Measurements from ENCODE around the gene ITGB1. TPM values are rescaled to one million over a fixed set of nuclear protein-coding genes. Genes with fewer than 3 reads are reported as not detected.
A peak's percentile ranks its signal among the peaks of the same experiment; 100 is the strongest.

ITGB1 gene
- total and polyA plus RNA-seq, 9 of the 15 experiments (the other 6 are each of a cell fraction or from before 2014, with no cell fraction given) = 40.2 to 194 (median 155) TPM

DNA sequence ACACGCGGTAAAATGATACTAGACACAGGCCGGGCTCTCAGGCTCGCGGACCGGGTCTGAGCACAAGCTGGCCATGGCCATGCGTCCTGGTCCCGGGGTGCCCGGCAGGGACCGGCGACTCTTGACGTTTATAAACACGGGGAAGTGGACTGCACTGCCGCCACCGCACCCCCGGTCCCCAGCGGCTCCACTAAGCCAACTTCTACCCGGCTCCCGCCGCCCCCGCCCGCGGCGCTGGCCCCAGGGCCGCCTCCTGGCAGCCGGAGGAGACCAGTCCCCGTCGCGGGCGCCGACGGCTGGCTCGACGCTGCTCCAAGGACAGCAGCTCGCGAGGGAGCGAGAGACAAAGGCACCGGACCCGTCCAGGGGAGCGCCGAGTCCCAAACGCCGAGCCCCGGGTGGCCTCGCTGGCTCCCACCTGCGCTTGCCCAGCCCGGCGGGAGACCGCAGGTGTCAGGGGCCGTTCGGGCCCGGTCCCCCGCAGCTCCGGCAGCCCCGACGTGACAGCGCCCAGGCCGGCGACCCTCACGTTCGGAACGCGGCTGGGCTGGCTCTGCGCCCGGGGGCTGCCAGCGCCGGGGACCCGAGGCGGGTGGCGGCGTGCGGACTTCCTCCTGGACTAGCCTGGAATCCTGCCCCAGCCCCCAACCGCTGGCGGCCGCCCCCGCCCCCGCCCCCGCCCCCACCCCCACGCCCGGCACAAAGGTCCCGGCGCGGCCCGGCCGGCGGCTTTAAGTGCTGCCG lies 517 bp downstream of the ITGB1 start (continued):
- TF ChIP-seq, protein P1, sequence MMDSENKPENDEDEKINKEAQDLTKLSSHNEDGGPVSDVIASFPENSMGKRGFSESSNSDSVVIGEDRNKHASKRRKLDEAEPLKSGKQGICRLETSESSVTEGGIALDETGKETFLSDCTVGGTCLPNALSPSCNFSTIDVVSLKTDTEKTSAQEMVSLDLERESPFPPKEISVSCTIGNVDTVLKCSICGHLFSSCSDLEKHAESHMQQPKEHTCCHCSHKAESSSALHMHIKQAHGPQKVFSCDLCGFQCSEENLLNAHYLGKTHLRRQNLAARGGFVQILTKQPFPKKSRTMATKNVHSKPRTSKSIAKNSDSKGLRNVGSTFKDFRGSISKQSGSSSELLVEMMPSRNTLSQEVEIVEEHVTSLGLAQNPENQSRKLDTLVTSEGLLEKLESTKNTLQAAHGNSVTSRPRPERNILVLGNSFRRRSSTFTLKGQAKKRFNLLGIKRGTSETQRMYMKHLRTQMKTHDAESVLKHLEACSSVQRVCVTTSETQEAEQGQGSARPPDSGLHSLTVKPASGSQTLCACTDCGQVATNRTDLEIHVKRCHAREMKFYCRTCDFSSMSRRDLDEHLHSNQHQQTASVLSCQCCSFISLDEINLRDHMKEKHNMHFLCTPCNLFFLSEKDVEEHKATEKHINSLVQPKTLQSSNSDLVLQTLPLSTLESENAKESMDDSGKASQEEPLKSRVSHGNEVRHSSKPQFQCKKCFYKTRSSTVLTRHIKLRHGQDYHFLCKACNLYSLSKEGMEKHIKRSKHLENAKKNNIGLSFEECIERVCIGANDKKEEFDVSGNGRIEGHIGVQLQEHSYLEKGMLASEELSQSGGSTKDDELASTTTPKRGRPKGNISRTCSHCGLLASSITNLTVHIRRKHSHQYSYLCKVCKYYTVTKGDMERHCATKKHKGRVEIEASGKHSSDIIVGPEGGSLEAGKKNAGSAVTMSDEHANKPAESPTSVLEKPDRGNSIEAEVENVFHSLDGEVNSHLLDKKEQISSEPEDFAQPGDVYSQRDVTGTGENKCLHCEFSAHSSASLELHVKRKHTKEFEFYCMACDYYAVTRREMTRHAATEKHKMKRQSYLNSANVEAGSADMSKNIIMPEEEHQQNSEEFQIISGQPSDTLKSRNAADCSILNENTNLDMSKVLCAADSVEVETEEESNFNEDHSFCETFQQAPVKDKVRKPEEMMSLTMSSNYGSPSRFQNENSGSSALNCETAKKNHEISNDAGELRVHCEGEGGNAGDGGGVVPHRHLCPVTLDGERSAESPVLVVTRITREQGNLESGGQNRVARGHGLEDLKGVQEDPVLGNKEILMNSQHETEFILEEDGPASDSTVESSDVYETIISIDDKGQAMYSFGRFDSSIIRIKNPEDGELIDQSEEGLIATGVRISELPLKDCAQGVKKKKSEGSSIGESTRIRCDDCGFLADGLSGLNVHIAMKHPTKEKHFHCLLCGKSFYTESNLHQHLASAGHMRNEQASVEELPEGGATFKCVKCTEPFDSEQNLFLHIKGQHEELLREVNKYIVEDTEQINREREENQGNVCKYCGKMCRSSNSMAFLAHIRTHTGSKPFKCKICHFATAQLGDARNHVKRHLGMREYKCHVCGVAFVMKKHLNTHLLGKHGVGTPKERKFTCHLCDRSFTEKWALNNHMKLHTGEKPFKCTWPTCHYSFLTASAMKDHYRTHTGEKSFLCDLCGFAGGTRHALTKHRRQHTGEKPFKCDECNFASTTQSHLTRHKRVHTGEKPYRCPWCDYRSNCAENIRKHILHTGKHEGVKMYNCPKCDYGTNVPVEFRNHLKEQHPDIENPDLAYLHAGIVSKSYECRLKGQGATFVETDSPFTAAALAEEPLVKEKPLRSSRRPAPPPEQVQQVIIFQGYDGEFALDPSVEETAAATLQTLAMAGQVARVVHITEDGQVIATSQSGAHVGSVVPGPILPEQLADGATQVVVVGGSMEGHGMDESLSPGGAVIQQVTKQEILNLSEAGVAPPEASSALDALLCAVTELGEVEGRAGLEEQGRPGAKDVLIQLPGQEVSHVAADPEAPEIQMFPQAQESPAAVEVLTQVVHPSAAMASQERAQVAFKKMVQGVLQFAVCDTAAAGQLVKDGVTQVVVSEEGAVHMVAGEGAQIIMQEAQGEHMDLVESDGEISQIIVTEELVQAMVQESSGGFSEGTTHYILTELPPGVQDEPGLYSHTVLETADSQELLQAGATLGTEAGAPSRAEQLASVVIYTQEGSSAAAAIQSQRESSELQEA (IDR thresholded peaks at IDR 0.05; ENCODE audit: low read depth) = no peak
- TF ChIP-seq CC2D1A (IDR thresholded peaks at IDR 0.05) (no peak), MECOM (CRISPR knock-in tag; IDR thresholded peaks at IDR 0.05) (no peak), EWSR1 (IDR thresholded peaks at IDR 0.05; ENCODE audit: borderline replicate concordance, low read depth, partially characterized antibody) (no peak), FOXA3 (CRISPR knock-in tag; conservative IDR thresholded peaks at IDR 0.05 in 1 of 2, IDR thresholded peaks at IDR 0.05 in 1 of 2) (no peak), KLF16 (IDR thresholded peaks at IDR 0.05) (no peak), ZNF79 (CRISPR knock-in tag; IDR thresholded peaks at IDR 0.05; ENCODE audit: low read depth) (no peak), U2AF1 (optimal IDR thresholded peaks at IDR 0.05; ENCODE audit: low read depth, low read length) (peak; percentile 59), XRCC5 (IDR thresholded peaks at IDR 0.05; ENCODE audit: low read depth, low read length) (no peak), MYNN (IDR thresholded peaks at IDR 0.05) (no peak), MYNN (CRISPR knock-in tag; IDR thresholded peaks at IDR 0.05) (no peak), PHF21A (IDR thresholded peaks at IDR 0.05; ENCODE audit: borderline replicate concordance, low read depth) (no peak), POU5F1 (IDR thresholded peaks at IDR 0.05; ENCODE audit: borderline replicate concordance, low read depth, low read length, partially characterized antibody) (no peak), ZNF695 (CRISPR knock-in tag; IDR thresholded peaks at IDR 0.05) (no peak), BCL6 (CRISPR knock-in tag; IDR thresholded peaks at IDR 0.05) (no peak)
- TF ChIP-seq, protein P2, sequence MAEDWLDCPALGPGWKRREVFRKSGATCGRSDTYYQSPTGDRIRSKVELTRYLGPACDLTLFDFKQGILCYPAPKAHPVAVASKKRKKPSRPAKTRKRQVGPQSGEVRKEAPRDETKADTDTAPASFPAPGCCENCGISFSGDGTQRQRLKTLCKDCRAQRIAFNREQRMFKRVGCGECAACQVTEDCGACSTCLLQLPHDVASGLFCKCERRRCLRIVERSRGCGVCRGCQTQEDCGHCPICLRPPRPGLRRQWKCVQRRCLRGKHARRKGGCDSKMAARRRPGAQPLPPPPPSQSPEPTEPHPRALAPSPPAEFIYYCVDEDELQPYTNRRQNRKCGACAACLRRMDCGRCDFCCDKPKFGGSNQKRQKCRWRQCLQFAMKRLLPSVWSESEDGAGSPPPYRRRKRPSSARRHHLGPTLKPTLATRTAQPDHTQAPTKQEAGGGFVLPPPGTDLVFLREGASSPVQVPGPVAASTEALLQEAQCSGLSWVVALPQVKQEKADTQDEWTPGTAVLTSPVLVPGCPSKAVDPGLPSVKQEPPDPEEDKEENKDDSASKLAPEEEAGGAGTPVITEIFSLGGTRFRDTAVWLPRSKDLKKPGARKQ (CRISPR knock-in tag; IDR thresholded peaks at IDR 0.05) = no peak
- TF ChIP-seq, protein P3, sequence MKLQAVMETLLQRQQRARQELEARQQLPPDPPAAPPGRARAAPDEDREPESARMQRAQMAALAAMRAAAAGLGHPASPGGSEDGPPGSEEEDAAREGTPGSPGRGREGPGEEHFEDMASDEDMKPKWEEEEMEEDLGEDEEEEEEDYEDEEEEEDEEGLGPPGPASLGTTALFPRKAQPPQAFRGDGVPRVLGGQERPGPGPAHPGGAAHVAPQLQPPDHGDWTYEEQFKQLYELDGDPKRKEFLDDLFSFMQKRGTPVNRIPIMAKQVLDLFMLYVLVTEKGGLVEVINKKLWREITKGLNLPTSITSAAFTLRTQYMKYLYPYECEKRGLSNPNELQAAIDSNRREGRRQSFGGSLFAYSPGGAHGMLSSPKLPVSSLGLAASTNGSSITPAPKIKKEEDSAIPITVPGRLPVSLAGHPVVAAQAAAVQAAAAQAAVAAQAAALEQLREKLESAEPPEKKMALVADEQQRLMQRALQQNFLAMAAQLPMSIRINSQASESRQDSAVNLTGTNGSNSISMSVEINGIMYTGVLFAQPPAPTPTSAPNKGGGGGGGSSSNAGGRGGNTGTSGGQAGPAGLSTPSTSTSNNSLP (IDR thresholded peaks at IDR 0.05; ENCODE audit: borderline replicate concordance, low read depth, low read length) = no peak
